Left ventricle myocardium superior (tissue), 1 donor: Measurements from ENCODE around the gene ACY1. TPM values are rescaled to one million over a fixed set of nuclear protein-coding genes. Genes with fewer than 3 reads are reported as not detected.
A peak's percentile ranks its signal among the peaks of the same experiment; 100 is the strongest.
"Not testable (repeated sequence)": the region's sequence is repeated elsewhere in the genome, so short reads cannot be mapped to it uniquely, and the experiment has no call there.

Experiments used
- ATAC-seq: fragments of 200-7000 bp; cut with Tn5 transposase; one replicate; pipeline ENCODE4 v1.9.1; 2020; ENCODE audit warnings: mild to moderate bottlenecking, moderate library complexity
- DNase-seq: peaks from one replicate; pipeline ENCODE4 v3.0.0-alpha.2; 2020
- intact Hi-C: fragments of 100-400 bp; cut with micrococcal nuclease; formaldehyde crosslinking; loops from one replicate; pipeline ENCODE4 v1.11.0; 2022
- total RNA-seq: library from RNA; stranded (reverse); fragmentation: NEBNext Ultra II Directional; extraction: Animal tissue kit (Norgen Biotek cat#: 25700); gene quantifications from one replicate; pipeline ENCODE4 v1.2.1, GENCODE V29; 2021
- donor health status: DM: no; HTN: yes; CAD: no; lungs with severe emphysema.

Gene ACY1
- total RNA-seq, 1 donor from 2014 or later: 18.5 TPM

DNA sequence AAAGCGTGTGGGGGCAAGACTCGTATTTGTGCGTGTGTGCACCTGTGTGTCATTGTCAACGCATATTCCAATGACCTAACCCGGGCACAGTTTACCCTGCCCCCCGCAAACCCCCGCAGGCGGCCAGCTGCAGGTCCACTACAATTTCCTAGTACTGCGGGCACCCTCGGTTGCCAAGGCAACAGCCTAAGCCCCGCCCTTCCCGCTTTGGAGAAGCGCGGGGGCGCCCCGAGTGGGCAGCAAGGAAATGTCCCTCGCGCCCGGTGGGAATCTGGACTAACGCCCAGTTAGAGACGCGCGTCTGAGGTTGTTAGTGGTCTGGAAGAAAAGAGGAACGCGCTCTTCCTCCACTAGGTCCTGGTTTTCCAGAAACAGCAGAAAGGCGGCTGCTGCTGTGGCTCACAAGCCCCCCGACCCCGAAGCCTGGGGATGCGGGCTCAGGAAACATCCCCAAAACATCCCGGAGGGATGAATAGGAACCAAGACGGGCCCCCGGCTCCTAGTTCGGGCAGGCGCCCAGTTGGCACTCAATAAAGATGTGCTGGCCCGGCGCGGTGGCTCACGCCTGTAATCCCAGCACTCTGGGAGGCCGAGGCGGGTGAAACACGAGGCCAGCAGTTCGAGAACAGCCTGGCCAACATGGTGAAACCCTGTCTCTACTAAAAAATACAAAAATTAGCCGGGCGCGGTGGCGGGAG is 7.3 kb upstream of the ACY1 start:
- intact Hi-C loops: no loop called here
- DNase-seq: peak; percentile 84
- ATAC-seq: no peak

DNA sequence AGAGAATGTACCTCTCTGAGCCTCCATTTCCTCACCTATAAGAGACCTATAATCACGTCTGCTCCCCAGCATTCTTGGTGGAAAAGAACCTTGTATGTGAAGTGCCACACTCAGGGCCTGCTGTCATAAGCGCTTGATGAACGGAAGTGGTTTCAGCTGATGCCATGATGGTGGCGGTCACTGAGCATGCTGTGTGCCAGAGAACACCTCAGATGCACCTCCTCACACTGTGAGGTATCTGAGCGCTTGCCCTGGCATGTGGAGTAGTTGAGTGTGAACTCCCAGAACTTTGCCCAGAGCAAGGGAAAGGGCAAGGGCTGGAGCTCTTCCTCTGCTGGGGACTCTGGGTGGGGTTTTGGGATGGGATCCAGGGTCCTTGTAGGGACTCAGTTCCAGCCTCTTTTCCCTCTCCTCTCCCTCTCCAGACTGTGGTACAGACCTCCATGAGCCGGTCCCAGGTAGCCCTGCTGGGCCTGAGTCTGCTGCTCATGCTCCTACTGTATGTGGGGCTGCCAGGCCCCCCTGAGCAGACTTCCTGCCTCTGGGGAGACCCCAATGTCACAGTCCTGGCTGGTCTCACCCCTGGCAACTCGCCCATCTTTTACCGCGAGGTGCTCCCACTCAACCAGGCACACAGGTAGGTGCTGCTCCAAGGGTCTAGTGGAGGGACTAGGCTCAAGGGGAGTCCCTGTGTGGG is 5.7 kb upstream of the ACY1 start:
- DNase-seq (no peak), ATAC-seq (no peak)
- intact Hi-C loops: no loop called here

DNA sequence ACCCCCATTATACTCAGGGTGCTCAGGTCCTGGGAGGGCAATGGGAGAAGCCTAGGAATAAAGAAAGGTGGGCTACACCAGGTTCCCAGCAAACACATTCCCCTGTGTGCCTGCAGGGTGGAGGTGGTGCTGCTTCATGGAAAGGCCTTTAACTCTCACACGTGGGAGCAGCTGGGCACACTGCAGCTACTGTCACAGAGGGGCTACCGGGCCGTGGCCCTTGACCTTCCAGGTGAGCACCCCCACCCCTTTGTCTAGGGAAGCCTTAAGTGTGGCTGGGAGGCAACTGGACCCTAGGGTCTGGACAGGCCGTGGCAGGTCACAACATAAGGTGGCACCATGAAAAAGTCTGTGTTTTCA is 5.2 kb upstream of the ACY1 start:
- ATAC-seq: no peak
- intact Hi-C loops: no loop called here
- DNase-seq: no peak

DNA sequence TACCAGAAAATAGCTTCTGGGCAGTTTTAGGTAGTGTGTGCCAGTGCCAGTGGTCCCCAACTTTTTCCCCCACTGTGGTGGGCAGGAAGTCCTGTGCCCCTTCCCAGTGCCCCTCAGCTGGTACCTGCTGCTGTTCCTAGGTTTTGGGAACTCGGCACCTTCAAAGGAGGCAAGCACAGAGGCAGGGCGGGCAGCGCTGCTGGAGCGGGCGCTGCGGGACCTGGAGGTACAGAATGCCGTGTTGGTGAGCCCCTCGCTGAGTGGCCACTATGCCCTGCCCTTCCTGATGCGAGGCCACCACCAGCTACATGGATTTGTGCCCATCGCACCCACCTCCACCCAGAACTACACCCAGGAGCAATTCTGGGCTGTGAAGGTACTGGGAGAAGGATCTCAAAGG is 3.1 kb upstream of the ACY1 start:
- intact Hi-C loops: no loop called here
- no peak for ATAC-seq
- no peak for DNase-seq

DNA sequence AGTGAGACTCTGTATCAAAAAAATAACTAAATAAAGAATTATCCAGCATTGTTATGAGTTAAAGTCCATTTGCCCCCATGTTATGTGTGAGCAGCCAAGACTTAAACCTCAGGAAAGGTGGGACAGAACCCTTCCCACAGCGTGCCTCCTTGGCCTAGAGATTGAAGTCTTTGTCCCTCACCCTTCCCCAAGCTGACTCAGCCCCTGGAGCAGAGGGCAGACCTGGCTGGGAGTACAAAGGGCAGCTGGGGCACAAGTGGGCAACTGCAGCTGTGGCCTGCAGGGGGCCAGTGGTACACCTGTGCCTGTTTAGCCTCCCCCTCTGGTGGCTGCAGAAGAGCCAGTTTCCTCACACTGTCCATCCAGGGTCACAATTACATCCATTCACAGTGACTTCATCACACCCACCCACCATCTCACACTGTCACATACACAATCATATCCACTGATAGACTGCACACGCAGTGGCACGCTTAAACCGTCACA is 940 bp upstream of the ACY1 start:
- ATAC-seq (peak; percentile 25), DNase-seq (no peak)
- intact Hi-C loops: no loop called here

DNA sequence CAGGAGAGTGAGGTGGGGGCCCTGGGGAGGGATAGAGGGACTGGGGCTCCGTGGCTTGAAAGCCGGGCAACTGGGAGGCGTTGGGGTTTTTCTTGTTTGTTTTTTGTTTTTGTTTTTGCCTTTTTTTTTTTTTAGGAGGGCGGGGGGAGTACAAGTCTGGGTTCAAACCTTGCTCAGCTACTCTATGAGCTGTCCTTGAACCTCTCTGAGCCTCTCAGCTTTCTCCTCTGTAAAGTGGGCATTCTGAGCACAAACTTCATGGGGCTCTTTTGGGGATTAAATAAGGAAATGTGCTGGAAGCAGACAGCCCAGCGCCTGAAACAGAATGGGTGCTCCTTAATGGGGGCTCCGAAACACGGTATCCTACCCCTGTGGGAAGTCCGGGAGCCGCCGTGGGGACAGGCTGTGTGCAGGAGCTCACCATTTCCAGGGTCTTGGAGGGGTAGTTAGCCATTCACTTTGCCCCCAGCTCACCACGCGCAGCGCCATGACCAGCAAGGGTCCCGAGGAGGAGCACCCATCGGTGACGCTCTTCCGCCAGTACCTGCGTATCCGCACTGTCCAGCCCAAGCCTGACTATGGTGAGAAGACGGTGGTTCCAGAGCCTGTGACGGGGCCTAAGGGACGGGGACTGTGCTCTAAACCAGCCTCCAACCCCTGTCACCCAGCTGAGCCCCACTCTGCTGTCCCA is 388 bp downstream of the ACY1 start:
- intact Hi-C loops: no loop called here
- DNase-seq (no peak), ATAC-seq (no peak)

DNA sequence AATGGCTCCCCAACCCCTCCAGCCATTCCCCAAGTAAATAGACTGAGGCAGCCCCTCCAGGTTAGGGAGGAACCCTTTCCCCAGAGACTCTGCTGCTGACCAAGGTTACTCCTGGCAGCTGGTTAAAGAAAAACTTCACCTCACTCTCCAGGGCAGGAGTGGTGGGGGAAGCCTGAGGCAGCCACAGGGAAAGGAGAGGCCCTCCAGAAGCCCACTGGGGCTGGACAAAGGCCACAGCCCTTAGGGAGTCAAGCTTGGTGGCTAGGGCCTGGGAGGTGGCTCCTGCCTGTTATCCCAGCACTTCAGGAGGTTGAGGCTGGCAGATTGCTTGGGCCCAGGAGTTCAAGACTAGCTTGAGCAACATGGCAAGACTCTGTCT is 923 bp downstream of the ACY1 start:
- DNase-seq: no peak
- intact Hi-C loops: no loop called here
- ATAC-seq: no peak

DNA sequence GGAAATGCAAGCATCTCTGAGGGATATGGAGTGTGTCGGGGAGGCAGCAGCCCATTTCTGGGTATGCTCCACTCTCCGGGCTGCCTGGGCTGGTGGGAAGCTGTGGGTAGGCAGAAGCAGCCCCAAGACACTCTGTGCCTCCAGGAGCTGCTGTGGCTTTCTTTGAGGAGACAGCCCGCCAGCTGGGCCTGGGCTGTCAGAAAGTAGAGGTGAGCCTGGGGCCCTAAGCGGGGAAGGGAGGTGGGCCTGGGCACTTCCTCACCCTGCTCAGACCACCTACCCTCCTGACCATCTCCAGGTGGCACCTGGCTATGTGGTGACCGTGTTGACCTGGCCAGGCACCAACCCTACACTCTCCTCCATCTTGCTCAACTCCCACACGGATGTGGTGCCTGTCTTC is 1.7 kb downstream of the ACY1 start:
- no peak for ATAC-seq
- intact Hi-C loops: no loop called here
- no peak for DNase-seq

DNA sequence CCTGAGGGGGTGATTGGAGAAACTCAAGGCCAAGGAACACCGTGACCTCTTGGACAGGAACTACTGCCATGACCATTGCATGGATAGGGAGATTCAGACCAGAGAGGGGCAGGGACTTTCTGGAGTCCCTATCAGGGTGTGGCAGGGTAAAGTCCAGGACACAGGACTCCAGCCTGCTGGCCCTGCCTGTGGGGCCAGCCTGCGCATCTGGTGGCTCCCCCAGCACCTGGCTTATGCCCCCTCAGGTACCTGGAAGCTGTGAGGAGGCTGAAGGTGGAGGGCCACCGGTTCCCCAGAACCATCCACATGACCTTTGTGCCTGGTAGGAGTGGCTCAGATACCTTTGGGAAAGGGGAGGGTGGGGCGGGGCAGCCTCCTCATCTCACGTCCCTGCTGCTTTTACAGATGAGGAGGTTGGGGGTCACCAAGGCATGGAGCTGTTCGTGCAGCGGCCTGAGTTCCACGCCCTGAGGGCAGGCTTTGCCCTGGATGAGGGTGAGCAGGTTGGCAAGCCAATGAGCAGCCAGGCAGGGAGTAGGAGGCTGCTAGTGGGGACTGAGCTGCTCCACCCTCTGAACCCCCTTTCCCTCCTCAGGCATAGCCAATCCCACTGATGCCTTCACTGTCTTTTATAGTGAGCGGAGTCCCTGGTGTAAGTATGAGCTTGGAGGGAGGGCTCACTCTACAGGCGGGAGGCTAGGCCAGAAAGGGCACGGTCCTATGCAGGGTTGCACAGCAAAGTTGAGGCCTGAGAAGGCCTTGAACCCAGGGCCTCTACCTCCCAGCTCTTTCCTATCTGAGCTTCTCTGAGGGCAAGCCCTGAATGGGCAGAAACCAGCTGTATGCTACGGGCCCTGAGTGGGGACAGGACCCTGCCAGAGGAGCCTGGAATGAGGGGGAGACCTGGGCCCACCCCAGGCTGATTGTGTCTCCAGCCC is 2.9 kb downstream of the ACY1 start:
- ATAC-seq (no peak), DNase-seq (peak; percentile 13)
- intact Hi-C loops: no loop called here

DNA sequence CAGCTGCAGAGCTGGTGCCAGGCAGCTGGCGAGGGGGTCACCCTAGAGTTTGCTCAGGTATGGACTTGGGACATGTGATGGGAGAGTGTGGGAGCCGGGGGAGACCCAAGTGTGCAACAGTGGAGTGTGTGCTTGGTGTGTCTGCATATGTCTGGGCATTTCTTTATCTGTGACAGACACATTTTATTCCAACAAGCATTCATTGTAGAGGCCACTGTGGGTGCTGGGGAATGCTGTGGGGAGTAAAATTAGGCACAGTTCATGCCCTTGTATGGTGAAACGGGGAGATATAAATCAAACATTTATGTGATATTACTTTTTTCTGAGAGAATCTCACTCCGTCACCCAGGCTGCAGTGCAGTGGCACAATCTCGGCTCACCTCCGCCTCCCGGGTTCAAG is 4.2 kb downstream of the ACY1 start:
- ATAC-seq (no peak), DNase-seq (no peak)
- intact Hi-C loops: no loop called here

DNA sequence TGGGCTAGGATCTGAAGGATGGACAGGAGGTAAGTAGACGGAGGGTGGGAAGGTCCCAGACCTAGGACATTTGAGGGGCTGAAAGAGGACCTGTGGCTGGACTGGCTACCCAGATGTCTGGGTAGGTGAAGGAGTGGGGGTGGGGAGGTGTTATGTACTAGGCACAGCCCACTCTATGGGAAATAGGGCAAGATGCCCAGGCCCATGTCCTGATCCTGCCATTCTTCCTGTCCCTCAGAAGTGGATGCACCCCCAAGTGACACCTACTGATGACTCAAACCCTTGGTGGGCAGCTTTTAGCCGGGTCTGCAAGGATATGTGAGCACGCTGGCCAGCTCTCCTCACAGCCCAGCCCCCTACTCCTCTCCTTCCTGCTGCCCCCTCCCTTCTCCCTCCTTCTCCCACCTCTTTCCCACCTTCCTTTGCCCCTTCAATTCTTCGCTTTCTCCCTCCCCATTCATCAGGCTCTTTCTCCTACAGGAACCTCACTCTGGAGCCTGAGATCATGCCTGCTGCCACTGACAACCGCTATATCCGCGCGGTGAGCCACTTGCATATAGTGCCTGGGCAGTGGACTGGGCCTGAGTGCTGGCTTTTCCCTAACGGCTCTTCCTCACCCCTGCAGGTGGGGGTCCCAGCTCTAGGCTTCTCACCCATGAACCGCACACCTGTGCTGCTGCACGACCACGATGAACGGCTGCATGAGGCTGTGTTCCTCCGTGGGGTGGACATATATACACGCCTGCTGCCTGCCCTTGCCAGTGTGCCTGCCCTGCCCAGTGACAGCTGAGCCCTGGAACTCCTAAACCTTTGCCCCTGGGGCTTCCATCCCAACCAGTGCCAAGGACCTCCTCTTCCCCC is 5.2 kb downstream of the ACY1 start:
- DNase-seq: no peak
- no peak for ATAC-seq
- intact Hi-C loops: no loop called here

DNA sequence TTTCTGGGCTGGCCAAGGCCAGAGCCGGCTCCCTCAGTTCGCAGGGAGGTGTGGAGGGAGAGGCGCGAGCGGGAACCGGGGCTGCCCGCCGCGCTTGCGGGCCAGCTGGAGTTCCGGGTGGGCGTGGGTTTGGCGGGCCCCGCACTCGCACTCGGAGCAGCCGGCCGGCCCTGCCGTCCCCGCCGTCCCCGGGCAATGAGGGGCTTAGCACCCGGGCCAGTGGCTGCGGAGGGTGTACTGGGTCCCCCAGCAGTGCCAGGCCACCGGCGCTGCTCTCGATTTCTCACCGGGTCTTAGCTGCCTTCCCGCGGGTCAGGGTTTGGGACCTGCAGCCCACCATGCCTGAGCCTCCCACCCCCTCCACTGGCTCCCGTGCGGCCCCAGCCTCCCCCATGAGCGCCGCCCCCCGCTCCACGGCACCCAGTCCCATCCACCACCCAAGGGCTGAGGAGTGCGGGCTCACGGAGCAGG is 7.2 kb downstream of the ACY1 start:
- not testable (repeated sequence) for DNase-seq, ATAC-seq

DNA sequence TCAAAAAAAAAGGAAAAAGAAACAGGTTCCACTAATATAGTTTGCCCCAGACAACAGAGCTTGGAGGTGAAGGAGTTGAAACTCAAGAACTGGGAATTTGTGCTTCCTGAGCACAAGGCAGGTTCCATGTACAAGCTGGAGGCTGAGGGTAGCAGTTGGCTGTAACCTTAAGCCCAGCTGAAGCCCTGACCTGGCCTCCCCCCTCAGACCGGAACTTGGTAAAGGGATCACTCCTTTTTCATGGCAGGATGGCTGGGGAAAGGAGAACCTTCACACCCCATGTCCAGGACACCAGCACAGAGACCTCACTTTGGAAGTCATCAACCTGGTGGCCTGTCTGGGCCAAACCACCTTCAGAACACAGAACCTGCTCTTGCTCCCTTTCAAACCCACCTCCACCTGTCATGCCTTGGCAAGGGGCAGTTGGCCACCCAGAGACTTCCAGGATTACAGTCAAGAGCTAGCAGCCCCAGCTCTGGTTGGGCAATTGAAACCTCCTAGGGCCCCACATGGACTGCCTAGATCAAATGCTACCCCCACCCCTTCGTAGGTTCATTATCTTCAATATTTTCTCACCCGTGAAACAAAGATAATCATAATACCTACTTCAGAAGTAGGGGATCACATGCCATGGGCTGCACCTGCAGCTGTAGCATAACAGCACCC is 8.8 kb downstream of the ACY1 start:
- no peak for DNase-seq
- intact Hi-C loops: no loop called here
- no peak for ATAC-seq

More for the DNA sequence above, 7.2 kb downstream of the ACY1 start:
- intact Hi-C loops: not testable (repeated sequence)

DNA sequence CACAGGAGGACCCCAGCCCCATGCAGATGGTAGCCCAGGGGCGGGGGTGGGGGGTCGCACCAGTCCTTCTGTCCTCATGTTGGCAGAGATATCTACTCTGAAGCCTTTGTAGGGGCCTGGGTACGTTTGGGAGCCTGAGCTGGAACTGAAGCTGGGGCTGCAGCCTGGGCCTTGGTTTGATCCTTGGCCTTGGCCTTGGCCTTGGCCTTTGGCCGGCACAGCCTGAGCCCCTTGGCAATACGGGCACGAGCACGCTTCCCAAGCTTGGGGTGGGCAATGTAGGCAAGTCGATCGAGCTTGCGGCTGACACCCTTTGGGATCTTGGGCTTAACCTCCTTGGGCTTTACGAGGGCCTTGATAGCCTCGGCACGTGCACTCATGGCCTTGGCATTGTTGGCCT is 10.3 kb downstream of the ACY1 start:
- DNase-seq, ATAC-seq, intact Hi-C loops: not testable (repeated sequence)

DNA sequence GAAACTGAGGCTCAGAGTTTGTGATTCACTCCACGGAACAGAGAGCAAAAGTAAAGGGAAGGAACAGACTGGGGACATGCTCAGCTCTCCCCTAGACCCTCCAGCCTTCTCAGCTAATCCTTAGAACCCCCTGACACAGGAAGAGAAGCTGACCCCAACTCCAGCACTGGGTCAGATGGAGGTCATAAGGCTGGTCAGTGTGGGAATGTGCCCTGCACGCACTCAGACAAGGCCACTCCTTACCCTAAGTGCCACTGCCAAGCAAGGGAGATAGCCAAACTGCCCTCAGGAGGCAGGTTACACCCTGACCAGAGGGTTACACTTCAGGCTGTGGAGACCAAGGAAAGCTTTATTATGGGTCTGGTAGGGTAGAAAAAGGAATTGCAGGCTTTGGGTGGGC is 11.2 kb downstream of the ACY1 start:
- ATAC-seq (no peak), DNase-seq (no peak)
- intact Hi-C loops: no loop called here

DNA sequence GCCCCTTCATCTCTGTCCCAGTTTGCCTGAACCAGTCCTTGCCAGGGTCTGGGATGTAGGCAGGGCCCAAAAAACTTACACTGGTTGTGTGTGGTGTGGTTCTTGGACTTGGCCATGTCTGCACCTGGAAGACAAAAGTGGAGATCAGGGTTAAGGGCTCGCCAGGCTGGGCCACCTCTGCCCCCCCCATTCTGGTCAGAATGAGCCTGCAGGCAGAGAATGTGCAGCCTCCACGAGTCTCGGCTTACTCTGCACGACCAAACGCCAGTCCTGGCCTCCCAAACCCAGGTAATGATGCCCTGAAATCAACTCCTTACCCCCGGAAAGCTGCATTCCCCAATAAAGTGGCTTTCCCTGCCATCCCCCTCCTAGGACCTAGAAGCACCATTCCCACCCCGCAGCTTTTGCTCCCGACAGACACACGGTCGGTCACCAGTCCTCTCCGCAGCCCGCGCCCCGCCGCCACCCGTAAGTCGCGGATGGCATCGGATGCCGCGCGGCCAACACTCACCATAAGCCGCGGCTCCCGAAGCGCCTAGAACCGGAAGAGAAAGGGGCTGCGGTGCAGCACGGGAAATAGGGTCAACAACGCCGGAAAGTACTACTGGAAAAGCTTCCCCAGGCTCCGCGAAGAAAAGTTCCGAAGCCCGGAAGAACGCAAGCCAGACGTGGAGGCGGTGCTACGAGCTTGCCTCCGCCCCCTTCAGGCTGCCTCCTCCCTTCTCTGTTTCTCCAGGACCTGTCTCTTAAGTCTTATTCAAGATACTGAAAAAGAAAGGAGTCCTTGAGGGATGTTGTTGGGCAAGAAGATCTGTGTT is 12.2 kb downstream of the ACY1 start, which contains the start of gene RPL29:
Gene RPL29, minus strand, starts transcription at position 550 of the 818 bp plus-strand sequence. Its CDS starts 434 bp downstream, at position 116.
- DNase-seq: peak; percentile 91
- peak; percentile 94 for ATAC-seq
- intact Hi-C loops: no loop called here

DNA sequence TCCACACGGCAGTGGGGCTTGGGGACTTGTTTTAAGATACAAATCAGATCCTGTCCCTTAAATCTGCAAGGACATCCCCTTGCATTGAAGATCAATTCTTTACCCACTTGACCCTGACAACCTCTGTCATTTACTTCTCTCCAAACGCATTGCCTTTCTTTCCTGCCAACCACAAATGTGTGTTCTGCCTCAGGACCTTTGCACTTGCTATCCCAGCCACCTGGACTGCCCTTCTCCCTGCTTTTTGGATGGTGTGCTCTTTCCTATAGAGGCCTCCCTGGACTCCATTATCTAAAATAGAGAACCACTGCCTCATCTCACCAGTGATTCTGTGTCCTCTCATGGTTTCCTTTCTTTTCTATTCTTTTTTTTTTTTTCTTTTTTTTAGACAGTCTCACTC is 13.8 kb downstream of the ACY1 start:
- intact Hi-C loops: no loop called here
- ATAC-seq: no peak

More for the DNA sequence above, 13.8 kb downstream of the ACY1 start:
- DNase-seq: no peak
